Right lobe of liver (tissue), 4 donors: ENCODE measurements around the gene PEX16.

Source experiments
- CTCF ChIP-seq, 4 donors: fragments of 200-600 bp in 3 of 4; fragments of 450-650 bp in 1 of 4; IDR thresholded peaks; one replicate each; pipeline versions ENCODE4 v1.5.1 to v1.8.0; 2016 to 2022; ENCODE audit warnings: antibody characterized with exemption in 4 of 4, mild to moderate bottlenecking in 2 of 4
- POLR2A ChIP-seq: fragments of 450-650 bp; IDR thresholded peaks from one replicate; pipeline ENCODE4 v1.6.1; 2017; ENCODE audit warnings: antibody characterized with exemption, mild to moderate bottlenecking
- donor health status: DM: no; HTN: no; CAD: no.
- donor health status: DM: no; HTN: no; CAD: no.
- donor health status: DM: no; HTN: yes; CAD: no.

GRCh38 chr11:45919806-45920530 lies 2.3 kb upstream of the PEX16 start:
- TF ChIP-seq CTCF (IDR thresholded peaks at IDR 0.05) (no peak), POLR2A (no peak)
